Vagina (tissue), 2 donors: ENCODE results near the gene HHIPL2.

Experiments
- CTCF ChIP-seq, 3 experiments: fragments of 450-650 bp in 2 of 3; fragments of 200-600 bp in 1 of 3; sonication (generic) in 1 of 3; IDR thresholded peaks; one replicate each; pipeline ENCODE4 v1.5.1; 2017 to 2019; ENCODE audit warnings: antibody characterized with exemption in 3 of 3, mild to moderate bottlenecking in 2 of 3, moderate library complexity in 2 of 3
- POLR2A ChIP-seq, 2 donors: fragments of 450-650 bp; IDR thresholded peaks; one replicate each; pipeline ENCODE4 v1.6.1; 2017; ENCODE audit warnings: antibody characterized with exemption in 2 of 2, mild to moderate bottlenecking in 2 of 2, moderate library complexity in 2 of 2
- POLR2AphosphoS5 ChIP-seq, 2 donors: sonication (generic); formaldehyde crosslinking; IDR thresholded peaks; one replicate each; pipeline ENCODE4 v1.9.0; 2017; ENCODE audit warnings: antibody characterized with exemption in 2 of 2, mild to moderate bottlenecking in 2 of 2, low read depth in 1 of 2; ENCODE audit not compliant: insufficient read depth in 1 of 2

GRCh38 chr1:222525951-222526350 lies 22.0 kb downstream of the HHIPL2 start:
- TF ChIP-seq POLR2AphosphoS5 (IDR thresholded peaks at IDR 0.05; ENCODE audit: insufficient read depth in 1 of 2, low read depth in 1 of 2) = no peak
- no peak for TF ChIP-seq CTCF (IDR thresholded peaks at IDR 0.05)
- no peak for TF ChIP-seq POLR2A (IDR thresholded peaks at IDR 0.05)
